ENCODE results near the gene ZNF101.

The ZNF101 gene

GRCh38 chr19:19719798-19720197 lies 51.2 kb downstream of the ZNF101 start:
- Histone ChIP-seq H3K9me3 (ENCODE audit: control insufficient read depth, low read length) (peaks cover 75% of the 10 kb centered on the region), H3K36me3 (ENCODE audit: control insufficient read depth in 1 of 2, insufficient read depth in 2 of 2, low read depth in 1 of 2, low read length in 2 of 2) (peaks cover 0 to 10% of the 10 kb centered on the region in 2 experiments), H2BK15ac (ENCODE audit: low read depth, poor library complexity, severe bottlenecking) (no peak overlapping the region), H3K27ac (ENCODE audit: low read length, poor library complexity, severe bottlenecking) (no peak overlapping the region), H3K79me1 (replicated peaks; ENCODE audit: low read length, poor library complexity, severe bottlenecking) (peaks cover 25% of the 10 kb centered on the region), H2AFZ (ENCODE audit: low read depth, low read length) (no peak overlapping the region), H3K14ac (ENCODE audit: low read length in 2 of 2) (no peak overlapping the region), H2BK5ac (ENCODE audit: low read depth, low read length, poor library complexity, severe bottlenecking) (no peak overlapping the region), H3K4ac (ENCODE audit: low read depth in 1 of 2, low read length in 2 of 2) (no peak overlapping the region), H2BK120ac (ENCODE audit: low read depth, low read length) (no peak overlapping the region), H3K9ac (ENCODE audit: low read length) (no peak overlapping the region), H3K4me3 (ENCODE audit: insufficient read depth in 1 of 2, low read depth in 1 of 2, low read length in 2 of 2) (peak overlapping the region in 1 of 2 experiments; percentile 1), H2AK5ac (ENCODE audit: low read length, severe bottlenecking) (no peak overlapping the region), H3K4me2 (ENCODE audit: low read length, poor library complexity, severe bottlenecking) (no peak overlapping the region), H3K18ac (ENCODE audit: low read depth in 1 of 2, low read length in 2 of 2) (no peak overlapping the region), H2BK12ac (ENCODE audit: low read length in 2 of 2) (no peak overlapping the region), H3K4me1 (ENCODE audit: control insufficient read depth, insufficient read depth, low read depth, low read length) (no peaks in the 10 kb centered on the region), H3K27me3 (ENCODE audit: control insufficient read depth in 1 of 2, insufficient read depth in 1 of 2, low read length in 2 of 2) (no peaks in the 10 kb centered on the region), H4K8ac (ENCODE audit: low read length) (no peak overlapping the region), H3K23ac (ENCODE audit: low read length in 2 of 2) (no peak overlapping the region), H4K91ac (ENCODE audit: low read length) (no peak overlapping the region)
- no peak for DNase-seq
- 100% methylated on average over 1 of the region's 2 CpGs for WGBS

- no peak for DNase-seq
- Histone ChIP-seq H2BK120ac (ENCODE audit: low read depth, low read length) (no peak overlapping the region), H3K4me2 (ENCODE audit: low read length, poor library complexity, severe bottlenecking) (no peak overlapping the region), H4K91ac (ENCODE audit: low read length) (no peak overlapping the region), H3K4ac (ENCODE audit: low read depth in 1 of 2, low read length in 2 of 2) (no peak overlapping the region), H3K9ac (ENCODE audit: low read length) (no peak overlapping the region), H2AFZ (ENCODE audit: low read depth, low read length) (no peak overlapping the region), H3K14ac (ENCODE audit: low read length in 2 of 2) (no peak overlapping the region), H3K9me3 (ENCODE audit: control insufficient read depth, low read length) (peaks cover 69% of the 10 kb centered on the region), H3K18ac (ENCODE audit: low read depth in 1 of 2, low read length in 2 of 2) (no peak overlapping the region), H3K27me3 (ENCODE audit: control insufficient read depth in 1 of 2, insufficient read depth in 1 of 2, low read length in 2 of 2) (no peaks in the 10 kb centered on the region), H4K8ac (ENCODE audit: low read length) (no peak overlapping the region), H3K23ac (ENCODE audit: low read length in 2 of 2) (no peak overlapping the region), H3K4me3 (ENCODE audit: insufficient read depth in 1 of 2, low read depth in 1 of 2, low read length in 2 of 2) (peak overlapping the region in 1 of 2 experiments; percentile 28), H3K79me1 (replicated peaks; ENCODE audit: low read length, poor library complexity, severe bottlenecking) (peaks cover 17% of the 10 kb centered on the region), H2AK5ac (ENCODE audit: low read length, severe bottlenecking) (no peak overlapping the region), H3K27ac (ENCODE audit: low read length, poor library complexity, severe bottlenecking) (no peak overlapping the region), H2BK15ac (ENCODE audit: low read depth, poor library complexity, severe bottlenecking) (no peak overlapping the region), H2BK12ac (ENCODE audit: low read length in 2 of 2) (no peak overlapping the region), H3K4me1 (ENCODE audit: control insufficient read depth, insufficient read depth, low read depth, low read length) (no peaks in the 10 kb centered on the region), H3K36me3 (ENCODE audit: control insufficient read depth in 1 of 2, insufficient read depth in 2 of 2, low read depth in 1 of 2, low read length in 2 of 2) (peaks cover 0 to 8% of the 10 kb centered on the region in 2 experiments), H2BK5ac (ENCODE audit: low read depth, low read length, poor library complexity, severe bottlenecking) (no peak overlapping the region)
- WGBS = 98% methylated on average over 2 of the region's 2 CpGs
Observed at GRCh38 chr19:19721896-19722295, 53.3 kb downstream of the ZNF101 start.

GRCh38 chr19:19732579-19733501 lies 64.2 kb downstream of the ZNF101 start, which contains the start of gene ZNF14:
Gene ZNF14, minus strand, starts transcription at chr19:19733112. Its CDS starts 154 bp downstream, at chr19:19732958.
- WGBS = 0% methylated on average over 50 of the region's 61 CpGs
- Histone ChIP-seq H3K4me1 (ENCODE audit: control insufficient read depth, insufficient read depth, low read depth, low read length) (no peaks in the 10 kb centered on the region), H3K27ac (ENCODE audit: low read length, poor library complexity, severe bottlenecking) (peak within 1 kb of the TSS; percentile 8)

More at GRCh38 chr19:19732579-19733501, 64.2 kb downstream of the ZNF101 start, which contains the start of gene ZNF14:
- Histone ChIP-seq H3K36me3 (ENCODE audit: control insufficient read depth in 1 of 2, insufficient read depth in 2 of 2, low read depth in 1 of 2, low read length in 2 of 2) (peaks cover 13 to 14% of the 10 kb centered on the region in 2 experiments), H4K91ac (ENCODE audit: low read length) (no peak within 1 kb of the TSS), H3K9me3 (ENCODE audit: control insufficient read depth, low read length) (peaks cover 21% of the 10 kb centered on the region), H3K18ac (ENCODE audit: low read depth in 1 of 2, low read length in 2 of 2) (peak within 1 kb of the TSS; percentile 23 to 95), H3K9ac (ENCODE audit: low read length) (peak within 1 kb of the TSS; percentile 94), H2BK120ac (ENCODE audit: low read depth, low read length) (no peak within 1 kb of the TSS), H2BK12ac (ENCODE audit: low read length in 2 of 2) (no peak within 1 kb of the TSS), H3K4me2 (ENCODE audit: low read length, poor library complexity, severe bottlenecking) (peak within 1 kb of the TSS; percentile 90), H2BK5ac (ENCODE audit: low read depth, low read length, poor library complexity, severe bottlenecking) (no peak within 1 kb of the TSS), H3K4me3 (ENCODE audit: insufficient read depth in 1 of 2, low read depth in 1 of 2, low read length in 2 of 2) (peak within 1 kb of the TSS; percentile 96), H3K79me1 (replicated peaks; ENCODE audit: low read length, poor library complexity, severe bottlenecking) (peaks cover 9% of the 10 kb centered on the region), H3K23ac (ENCODE audit: low read length in 2 of 2) (no peak within 1 kb of the TSS), H2AFZ (ENCODE audit: low read depth, low read length) (peak within 1 kb of the TSS; percentile 96), H3K14ac (ENCODE audit: low read length in 2 of 2) (peak within 1 kb of the TSS in 1 of 2 experiments; percentile 96), H3K27me3 (ENCODE audit: control insufficient read depth in 1 of 2, insufficient read depth in 1 of 2, low read length in 2 of 2) (no peaks in the 10 kb centered on the region), H4K8ac (ENCODE audit: low read length) (peak within 1 kb of the TSS; percentile 93), H2AK5ac (ENCODE audit: low read length, severe bottlenecking) (no peak within 1 kb of the TSS), H2BK15ac (ENCODE audit: low read depth, poor library complexity, severe bottlenecking) (peak within 1 kb of the TSS; percentile 69), H3K4ac (ENCODE audit: low read depth in 1 of 2, low read length in 2 of 2) (peak within 1 kb of the TSS in 1 of 2 experiments; percentile 20)
- DNase-seq = peak; percentile 94

All from mesenchymal stem cell (in vitro differentiated cells and primary cell).